Activated CD8-positive, alpha-beta memory T cell treated with anti-CD3 and anti-CD28 coated beads for 36 hours (primary cell): ENCODE data around the gene PLXNA3. TPM values are rescaled to one million over a fixed set of nuclear protein-coding genes. Genes with fewer than 3 reads are reported as not detected.

Source experiments
- CTCF ChIA-PET: fragments of 350-600 bp; sonication (Branson Sonifier 250); formaldehyde crosslinking; loops from one replicate; lab custom pipeline; 2021; ENCODE audit warnings: antibody characterized with exemption; lab: Charles Lee
- POLR2A ChIA-PET: fragments of 350-600 bp; sonication (Branson Sonifier 250); formaldehyde crosslinking; loops from one replicate; lab custom pipeline; 2021; ENCODE audit warnings: antibody characterized with exemption; lab: Charles Lee
- total RNA-seq, 2 experiments: library from RNA; stranded (reverse); gene quantifications; one replicate each; pipeline ENCODE4 v1.2.3, GENCODE V29; 2021

Gene PLXNA3
- total RNA-seq, 2 experiments from 2014 or later: 32.8 to 38.4 TPM

DNA sequence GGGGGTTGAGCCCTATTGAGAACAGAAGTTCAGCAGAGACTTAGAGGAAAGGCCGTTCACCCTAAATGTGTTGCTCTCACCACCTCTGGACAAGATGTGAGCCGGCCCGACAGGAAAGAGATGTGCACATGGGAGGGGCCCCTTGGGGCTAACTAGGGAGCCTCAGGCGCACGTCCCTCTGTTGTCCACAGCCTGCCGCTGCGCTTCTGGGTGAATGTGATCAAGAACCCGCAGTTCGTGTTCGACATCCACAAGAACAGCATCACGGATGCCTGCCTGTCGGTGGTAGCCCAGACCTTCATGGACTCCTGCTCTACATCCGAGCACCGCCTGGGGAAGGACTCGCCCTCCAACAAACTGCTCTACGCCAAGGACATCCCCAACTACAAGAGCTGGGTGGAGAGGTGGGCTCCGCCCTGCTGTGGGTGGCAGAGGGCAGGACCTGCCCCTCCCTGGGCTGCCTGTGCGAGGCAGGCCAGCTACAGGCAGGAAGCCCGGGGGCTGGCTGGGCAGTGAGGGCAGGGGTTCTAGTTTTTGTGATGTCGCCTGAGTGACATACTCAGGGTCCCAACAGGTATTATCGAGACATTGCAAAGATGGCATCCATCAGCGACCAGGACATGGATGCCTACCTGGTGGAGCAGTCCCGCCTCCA is 13.0 kb downstream of the PLXNA3 start:
- ChIA-PET CTCF (no interaction called here), POLR2A (no interaction called here)

DNA sequence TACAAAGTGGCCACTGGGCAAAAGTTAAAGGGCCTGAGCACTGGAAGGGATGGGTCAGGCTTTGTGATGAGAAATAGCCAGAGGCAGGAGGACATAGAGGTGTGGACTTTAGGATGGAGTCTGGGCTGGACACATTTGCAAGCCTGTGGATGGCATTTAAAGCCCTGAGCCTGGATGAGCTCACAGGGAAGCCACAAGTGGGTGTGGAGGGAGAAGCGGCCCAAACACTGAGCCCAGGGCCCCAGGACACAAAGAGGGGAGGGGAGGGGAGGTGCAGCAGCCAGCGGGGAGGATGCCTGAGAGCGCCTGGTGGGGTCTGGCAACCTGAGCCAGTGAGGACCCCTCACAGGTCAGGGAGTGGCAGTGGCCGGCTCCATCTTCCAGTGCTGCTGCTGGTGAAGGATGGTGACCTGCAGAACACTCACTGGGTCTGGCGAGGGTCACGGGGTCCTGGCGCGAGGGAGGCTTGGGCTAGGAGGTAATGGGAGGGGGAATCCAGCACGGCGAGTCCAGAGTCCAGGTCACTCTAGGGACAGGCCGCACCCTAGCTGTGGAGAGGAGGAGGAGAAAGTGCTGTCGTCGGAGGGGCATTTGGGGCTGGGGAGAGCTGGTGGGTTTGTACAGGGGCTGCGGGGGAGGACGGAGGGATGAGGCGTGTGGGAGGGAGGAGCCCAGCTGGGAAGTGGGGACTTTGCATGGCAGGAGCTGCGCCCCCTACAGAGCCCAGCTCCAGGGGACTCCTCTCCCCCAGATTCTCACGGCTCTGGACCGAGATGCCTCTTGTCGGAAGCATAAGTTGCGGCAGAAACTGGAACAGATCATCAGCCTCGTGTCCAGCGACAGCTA is 14.0 kb downstream of the PLXNA3 start:
- ChIA-PET POLR2A (no interaction called here), CTCF (no interaction called here)

DNA sequence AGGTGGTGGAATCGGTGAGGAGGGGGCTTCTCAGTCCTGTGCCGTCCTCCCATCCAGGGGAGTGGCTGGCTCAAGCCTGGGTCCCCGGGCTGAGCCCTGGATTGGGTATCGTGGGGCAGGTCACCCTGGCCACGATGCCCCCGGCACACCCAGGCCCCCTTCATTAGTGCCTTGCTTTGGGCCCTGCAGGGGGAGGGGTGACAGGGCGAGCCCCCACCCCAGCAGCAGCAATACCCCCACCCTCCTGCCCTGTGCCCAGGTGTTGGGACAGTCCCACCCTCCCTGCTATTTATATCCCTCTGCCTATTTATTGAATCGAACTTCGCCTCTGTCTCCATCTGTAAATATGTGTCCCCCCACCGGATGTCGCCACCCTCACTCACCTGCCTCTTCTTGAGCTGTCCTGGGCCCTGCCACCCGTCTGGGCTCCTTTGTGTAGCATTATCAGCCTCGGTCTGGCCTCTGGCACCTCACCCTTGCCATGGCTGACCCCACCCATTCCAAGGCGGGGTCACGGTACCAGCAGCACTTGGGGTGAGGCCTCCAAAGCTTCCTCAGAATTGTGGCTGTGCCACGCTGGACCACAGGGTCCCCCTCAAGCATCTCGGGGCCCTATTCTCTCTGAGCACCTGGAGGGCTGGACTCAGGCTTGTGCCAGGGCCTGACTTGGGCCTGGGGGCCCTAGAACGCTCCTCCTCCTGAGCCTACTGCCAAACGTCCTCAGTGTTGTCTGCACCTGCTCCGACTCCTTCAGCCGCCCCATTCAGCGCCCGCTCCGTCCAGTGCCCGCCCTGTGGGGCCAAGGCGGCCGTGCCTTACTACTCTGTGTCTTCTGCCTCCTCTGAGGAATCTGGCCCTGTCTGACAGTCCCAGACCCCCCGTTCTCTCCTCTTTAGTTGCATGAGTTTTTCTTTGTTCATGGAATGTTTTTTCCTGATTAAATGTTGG is 14.9 kb downstream of the PLXNA3 start:
- CTCF ChIA-PET: no interaction called here
- POLR2A ChIA-PET: no interaction called here

DNA sequence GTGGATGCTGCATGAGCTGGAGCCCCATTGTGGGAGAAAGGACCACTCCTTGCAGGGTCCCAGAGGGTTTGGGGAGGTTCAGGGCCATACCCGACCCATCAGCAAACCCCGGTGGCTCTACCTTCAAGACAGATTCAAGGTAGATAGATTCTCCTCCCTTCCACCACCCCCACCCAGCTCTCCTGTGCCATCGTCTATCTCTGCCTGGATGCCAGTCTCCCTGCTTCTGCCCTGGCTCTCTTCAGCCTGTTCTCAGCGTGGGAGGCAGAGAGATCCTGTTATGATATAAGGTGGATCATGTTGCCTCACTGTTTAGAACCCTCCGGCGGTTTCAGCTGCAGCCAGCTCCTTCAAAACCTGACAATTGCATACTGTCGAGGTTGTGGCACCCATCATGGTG is 15.6 kb downstream of the PLXNA3 start:
- POLR2A ChIA-PET: no interaction called here
- CTCF ChIA-PET: no interaction called here

DNA sequence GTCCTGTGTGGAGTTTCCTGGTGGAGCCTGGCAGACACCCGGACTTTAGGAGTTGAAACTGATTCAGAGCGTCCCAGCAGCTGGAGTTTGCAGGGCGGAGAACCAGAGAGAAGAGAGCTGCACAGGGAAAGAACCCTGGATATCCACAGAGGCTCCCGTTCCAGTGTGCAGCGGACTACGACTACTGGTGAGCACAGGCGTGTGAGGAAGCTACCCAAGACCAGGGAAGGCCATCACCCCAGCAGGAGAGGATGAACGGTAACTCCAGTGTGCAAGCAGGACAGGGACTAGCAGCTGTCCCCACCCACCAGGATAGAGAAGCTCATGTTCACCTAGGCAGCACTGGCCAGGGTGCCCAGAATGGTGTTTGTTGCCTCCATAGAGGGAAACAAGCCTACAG is 18.7 kb downstream of the PLXNA3 start:
- POLR2A ChIA-PET: interaction anchor here (0.6 to 1.3 kb wide), 4 partner anchors 9 to 466 kb away, joined by 3 read pairs; no protein-coding TSS in a partner anchor

DNA sequence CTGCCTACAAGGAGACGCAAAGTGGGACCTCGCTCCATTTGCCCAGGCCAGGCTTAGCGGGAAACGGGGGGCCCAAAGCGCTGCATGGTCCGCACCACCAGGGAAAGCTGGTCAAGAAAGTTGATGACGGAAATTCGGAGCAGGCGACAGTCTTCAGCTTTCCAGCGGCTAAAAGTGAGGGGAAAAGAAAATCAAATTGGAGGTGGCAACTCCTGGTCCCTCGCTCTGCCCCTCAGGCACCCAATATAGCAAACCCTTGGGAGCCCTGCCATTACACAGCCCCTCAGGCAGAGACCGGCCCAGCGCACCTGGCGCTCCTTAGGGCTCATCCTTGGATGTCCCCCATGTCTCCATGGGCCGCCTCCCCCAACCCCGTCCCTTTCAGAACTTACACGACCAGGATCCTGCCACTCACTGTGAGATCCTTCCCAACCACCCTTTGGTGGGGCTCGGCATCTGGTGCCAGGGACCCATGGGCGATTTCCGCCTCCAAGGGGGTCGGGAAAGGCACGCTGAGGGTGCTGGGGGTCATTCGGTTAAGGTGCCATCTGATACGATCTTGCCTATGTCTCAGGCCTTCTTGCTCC is 19.9 kb downstream of the PLXNA3 start:
- ChIA-PET POLR2A (interaction anchor here (1.0 kb wide), 1 partner anchor 49 kb away, joined by 4 read pairs; no protein-coding TSS in a partner anchor), CTCF (no interaction called here)

More for the DNA sequence above, 18.7 kb downstream of the PLXNA3 start:
- CTCF ChIA-PET: interaction anchor here (0.8 kb wide), 1 partner anchor 32 kb away, joined by 3 read pairs; no protein-coding TSS in a partner anchor

DNA sequence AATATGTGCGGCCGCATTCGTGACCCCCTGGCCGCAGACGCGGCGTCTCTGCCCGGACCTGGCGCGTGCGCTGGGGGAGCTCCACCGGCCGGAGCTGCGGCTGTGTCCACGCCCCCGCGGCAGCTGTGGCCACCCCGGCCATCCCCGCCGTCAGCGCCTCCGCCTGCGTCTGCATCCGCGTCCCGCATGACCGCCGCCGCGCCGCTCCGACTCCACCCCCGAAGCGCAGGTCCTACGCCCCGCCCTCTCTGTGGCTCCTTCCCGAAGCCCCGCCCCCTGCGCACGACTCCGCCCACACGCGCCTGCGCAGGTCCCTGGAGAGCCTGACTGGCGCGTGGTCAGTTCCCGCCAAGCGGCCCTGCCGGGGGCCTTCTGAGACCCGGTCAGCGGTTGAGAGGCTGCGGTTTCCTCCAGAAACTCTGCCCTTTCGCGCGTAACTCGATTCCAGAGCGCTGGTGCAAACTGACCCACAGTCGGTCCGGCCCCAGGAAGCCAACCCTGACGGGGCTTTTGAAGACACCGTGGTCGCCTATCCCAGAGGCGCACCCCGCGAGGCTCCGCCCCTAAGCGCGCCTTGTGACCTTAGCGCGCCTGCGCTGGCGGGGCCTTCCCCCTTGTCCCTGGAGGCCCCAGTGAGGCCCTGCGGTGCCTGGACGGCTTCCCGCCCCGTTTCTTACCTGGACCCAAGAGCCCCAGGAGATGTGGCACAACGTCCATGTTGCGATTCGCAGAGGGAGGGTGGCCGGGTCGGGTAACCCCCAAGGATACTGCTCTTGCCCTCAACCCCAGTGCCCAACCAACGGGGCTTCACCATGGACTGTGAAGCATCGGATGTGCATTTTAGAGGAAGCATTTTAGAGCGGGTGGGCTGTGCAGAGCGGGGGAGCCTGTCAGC is 20.9 kb downstream of the PLXNA3 start, which contains the start of gene LAGE3:
Gene LAGE3, minus strand, starts transcription at position 554 of the 895 bp plus-strand sequence. Its CDS starts 366 bp downstream, at position 188.
- CTCF ChIA-PET: no interaction called here
- POLR2A ChIA-PET: interaction anchor here (1.0 kb wide), 1 partner anchor 50 kb away, joined by 4 read pairs; no protein-coding TSS in a partner anchor

DNA sequence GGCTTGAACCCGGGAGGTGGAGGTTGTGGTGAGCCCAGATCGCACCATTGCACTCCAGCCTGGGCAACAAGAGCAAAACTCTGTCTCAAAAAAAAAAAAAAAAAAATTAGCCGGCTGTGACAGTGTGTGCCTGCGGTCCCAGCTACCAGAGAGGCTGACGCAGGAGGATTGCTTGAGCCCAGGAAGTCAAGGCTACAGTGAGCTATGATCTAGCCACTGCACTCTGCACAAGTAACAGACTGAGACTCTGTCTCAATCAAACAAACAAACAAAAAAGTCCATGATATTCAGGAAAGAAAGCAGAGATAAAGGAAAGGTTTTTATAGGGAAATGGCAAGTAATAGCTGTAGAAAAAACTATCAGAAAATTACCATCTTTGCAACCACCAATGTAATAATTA is 23.1 kb downstream of the PLXNA3 start:
- POLR2A ChIA-PET: no interaction called here
- CTCF ChIA-PET: interaction anchor here (1.1 kb wide), 1 partner anchor 54 kb away, joined by 3 read pairs; no protein-coding TSS in a partner anchor

DNA sequence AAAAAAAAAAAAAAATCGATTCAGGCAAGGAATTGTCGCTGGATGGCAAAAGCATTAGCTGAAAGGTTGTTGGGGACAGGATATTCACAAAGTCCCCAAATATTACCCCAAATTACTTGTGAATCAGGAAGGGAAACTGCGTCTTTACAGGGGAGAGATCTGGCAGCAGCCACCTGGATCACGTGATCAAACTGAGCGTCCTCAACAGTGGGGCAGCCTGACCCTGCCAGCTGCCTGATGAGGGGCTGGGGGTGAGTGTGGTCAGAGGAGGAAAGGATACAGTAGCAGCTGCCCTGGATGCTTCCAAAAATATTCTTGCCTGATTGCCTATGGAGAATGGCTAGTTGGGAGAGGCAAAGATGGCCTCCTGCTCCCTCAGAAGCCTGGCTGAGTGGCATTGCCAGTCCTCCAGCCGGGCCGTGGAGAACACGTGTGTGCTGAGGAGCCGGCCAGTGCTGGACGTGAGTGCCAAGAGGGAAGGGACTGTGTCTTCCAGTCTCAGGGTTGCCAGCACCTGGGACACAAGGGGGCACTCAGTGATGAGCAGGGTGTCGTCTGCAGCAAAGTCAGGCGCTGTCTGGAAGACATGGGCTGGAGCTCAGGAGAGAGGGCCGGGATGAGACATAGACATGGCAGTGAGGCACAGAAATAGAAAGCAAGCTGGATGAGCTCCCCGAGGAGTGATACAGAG is 24.0 kb downstream of the PLXNA3 start:
- CTCF ChIA-PET: no interaction called here
- POLR2A ChIA-PET: no interaction called here

DNA sequence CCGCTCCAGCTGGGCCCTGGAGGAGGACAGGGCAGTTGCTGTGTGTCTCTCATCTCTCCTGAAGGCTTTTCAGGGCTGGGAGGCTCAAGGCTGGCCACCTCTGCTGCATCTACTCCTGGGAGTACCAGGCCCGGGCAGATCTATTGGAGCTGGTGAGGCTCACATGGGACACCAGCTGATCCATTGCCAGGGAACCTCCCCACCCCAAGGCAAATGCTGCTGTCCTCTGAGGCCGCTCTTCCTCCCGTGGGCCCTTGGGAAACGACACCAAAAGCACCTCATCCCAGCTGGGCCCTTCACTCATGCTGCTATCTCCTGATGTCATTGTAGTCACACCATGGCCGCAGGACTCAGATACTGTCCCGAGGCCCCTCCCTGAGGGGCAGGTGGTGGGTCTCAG is 24.7 kb downstream of the PLXNA3 start:
- CTCF ChIA-PET: no interaction called here
- POLR2A ChIA-PET: no interaction called here

DNA sequence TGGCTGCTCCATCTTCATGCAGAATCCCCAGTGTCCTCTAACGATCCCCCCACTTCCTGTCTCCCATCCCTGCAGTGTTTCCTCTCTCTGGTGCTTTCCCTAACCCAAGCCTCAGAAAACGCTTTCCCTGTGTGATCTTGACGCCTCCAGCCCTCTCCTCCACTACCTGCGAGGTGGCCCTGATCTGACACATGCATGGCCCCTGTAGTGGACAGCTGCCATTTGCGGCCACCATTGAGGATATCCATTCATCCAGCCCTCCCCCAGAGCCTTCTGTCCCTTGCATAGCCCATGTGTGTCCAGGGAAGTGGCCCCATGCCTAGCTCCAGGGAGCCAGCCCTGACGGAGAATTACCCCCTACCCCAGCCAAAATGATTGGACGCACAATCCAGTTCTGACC is 25.2 kb downstream of the PLXNA3 start:
- ChIA-PET POLR2A (no interaction called here), CTCF (no interaction called here)

DNA sequence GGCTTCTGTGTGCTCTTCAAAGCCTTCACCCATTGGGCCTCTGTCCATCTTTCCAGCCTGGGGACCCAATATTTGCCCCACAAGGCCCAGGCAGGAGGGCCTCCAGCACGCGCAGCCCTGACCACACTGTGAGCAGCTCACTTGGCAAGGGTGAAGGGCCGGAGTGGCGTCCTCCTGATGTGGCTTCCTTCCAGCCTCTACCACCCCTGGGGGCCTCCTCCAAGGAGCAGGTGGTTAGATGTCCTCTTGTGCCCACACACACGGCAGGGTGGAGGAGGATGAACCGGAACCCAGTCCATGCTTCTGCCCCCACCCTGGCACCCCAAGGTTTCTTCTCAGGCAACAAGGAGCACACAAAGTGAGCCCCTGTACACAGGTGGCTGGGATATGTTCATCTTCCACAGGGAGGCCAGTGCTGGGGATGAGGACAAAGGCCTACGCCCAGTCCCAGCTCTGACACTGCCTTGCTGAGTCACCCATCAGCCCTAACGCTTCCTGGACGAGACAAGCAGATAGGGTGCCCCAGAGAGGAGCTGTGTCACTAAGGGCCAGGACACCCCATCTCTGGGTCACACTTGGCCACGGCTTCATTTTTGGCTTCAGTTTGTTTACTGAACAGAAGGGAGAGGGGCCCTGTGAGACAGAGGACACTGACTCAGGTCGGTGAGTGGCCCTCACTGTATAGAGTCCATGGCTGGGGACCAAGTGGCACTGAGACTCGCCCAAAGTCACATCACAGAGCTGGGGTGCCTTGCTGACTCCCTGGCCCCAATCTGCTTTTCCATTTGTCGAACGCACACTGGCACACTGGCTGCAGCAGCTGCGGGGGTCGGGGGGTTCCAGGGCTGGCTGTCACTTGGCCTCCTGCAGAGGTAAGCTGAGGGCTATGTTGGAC is 26.4 kb downstream of the PLXNA3 start:
- ChIA-PET CTCF (no interaction called here), POLR2A (interaction anchor here (0.5 kb wide), 1 partner anchor 17 kb away, joined by 4 read pairs; no protein-coding TSS in a partner anchor)

DNA sequence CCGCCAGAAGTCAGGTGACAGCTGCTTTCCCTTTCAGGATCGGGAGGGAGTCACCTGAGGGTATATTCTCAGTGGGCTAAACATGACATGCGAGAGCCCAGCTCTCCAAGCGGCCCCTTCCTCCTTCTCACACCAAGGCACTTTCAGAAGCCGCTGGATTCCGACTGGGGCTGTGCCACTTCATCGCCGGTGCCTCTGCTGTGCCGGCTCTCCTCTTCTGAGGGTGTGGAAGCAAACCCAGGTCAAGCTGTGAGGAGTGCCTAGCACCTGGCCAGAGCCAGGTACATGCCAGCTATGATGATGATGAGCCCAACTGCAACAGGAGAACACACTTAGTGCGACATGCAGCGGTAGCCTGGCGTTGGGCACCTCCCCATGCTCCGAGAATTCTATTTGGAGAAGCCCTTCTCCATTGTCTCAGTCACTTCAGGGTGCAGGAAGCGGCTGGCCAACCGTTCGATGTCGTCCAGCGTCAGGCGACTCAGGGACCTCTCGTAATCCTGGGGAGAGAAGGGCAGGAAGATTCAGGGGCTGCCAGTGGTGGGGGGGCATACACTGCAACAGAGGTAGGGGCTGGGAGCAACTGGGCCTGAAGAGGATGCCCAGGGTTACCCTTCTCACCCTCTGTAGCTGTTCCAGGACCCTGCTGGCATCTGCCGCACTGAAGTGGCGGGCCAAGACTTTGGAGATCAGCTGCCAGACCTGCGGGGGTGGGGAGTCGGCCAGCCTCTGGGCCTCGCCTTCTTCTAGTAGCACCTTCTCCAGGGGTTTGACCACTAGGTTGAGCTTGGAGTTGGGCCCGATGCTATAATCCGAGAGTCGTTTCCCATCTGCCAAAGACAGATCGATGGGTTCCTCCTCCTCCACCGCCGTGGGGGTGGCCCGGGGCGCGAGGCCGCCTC is 27.3 kb downstream of the PLXNA3 start:
- ChIA-PET POLR2A (interaction anchor here (0.5 kb wide), 1 partner anchor 16 kb away, joined by 4 read pairs; no protein-coding TSS in a partner anchor), CTCF (no interaction called here)

DNA sequence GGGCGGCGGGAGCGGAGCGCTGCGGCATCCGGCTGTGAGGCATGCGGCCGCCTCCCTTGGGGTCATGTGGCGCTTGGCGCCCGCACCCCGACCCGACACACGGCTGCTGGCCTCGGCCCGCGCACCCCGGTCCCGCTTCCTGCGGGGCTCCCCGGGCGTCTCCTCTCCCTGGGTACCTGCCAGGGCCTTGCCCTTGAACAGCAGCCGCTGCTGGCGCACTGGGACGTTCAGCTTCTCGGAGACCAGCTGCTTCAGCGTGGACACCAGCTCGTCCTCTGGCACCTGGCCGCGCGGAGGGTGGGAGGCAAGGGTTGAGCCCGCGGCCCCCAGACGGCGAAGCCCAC is 27.9 kb downstream of the PLXNA3 start:
- POLR2A ChIA-PET: interaction anchor here (0.5 kb wide), 1 partner anchor 392 kb away, joined by 13 read pairs; no protein-coding TSS in a partner anchor
- CTCF ChIA-PET: no interaction called here
